Activated naive CD8-positive, alpha-beta T cell treated with anti-CD3 and anti-CD28 coated beads, Interleukin-2, amount 50 U/mL, for 24 hours (primary cell): Measurements from ENCODE around the gene PUS10.
A peak's percentile ranks its signal among the peaks of the same experiment; 100 is the strongest.

ENCODE experiments used
- ATAC-seq: fragments of 150-1000 bp; cut with Tn5 transposase; one replicate; pipeline ENCODE4 v1.10.0; 2021
- DNase-seq: peaks from one replicate; pipeline ENCODE4 v3.0.0; 2021
- H3K27ac Mint-ChIP-seq: one replicate; pipeline ENCODE4 v1.8.0; 2021; ENCODE audit warnings: mild to moderate bottlenecking, mixed read lengths
- H3K27me3 Mint-ChIP-seq: one replicate; pipeline ENCODE4 v1.8.0; 2021; ENCODE audit warnings: mixed read lengths
- H3K36me3 Mint-ChIP-seq: one replicate; pipeline ENCODE4 v1.8.0; 2021; ENCODE audit warnings: low read depth, mixed read lengths
- H3K4me1 Mint-ChIP-seq: one replicate; pipeline ENCODE4 v1.8.0; 2021; ENCODE audit warnings: mixed read lengths
- H3K4me3 Mint-ChIP-seq: one replicate; pipeline ENCODE4 v1.8.0; 2021; ENCODE audit warnings: mild to moderate bottlenecking, moderate library complexity, mixed read lengths
- H3K9me3 Mint-ChIP-seq: one replicate; pipeline ENCODE4 v1.8.0; 2021; ENCODE audit warnings: mixed read lengths

The PUS10 gene

GRCh38 chr2:60972889-60973656 is 45.0 kb downstream of the PUS10 start:
- H3K9me3 Mint-ChIP-seq = no peaks in the 10 kb centered on the region
- no peak for ATAC-seq

GRCh38 chr2:60966507-60967405 is 51.3 kb downstream of the PUS10 start:
- no peaks in the 10 kb centered on the region for H3K27me3 Mint-ChIP-seq
- DNase-seq (no peak), ATAC-seq (no peak)
- peak overlapping the region; percentile 6 for H3K4me3 Mint-ChIP-seq
- peaks cover 6% of the 10 kb centered on the region for H3K36me3 Mint-ChIP-seq
- H3K4me1 Mint-ChIP-seq = peaks cover 57% of the 10 kb centered on the region
- peak overlapping the region; percentile 39 for H3K27ac Mint-ChIP-seq
- no peaks in the 10 kb centered on the region for H3K9me3 Mint-ChIP-seq

More at GRCh38 chr2:60972889-60973656, 45.0 kb downstream of the PUS10 start:
- Mint-ChIP-seq H3K27me3 (no peaks in the 10 kb centered on the region), H3K4me3 (no peak overlapping the region), H3K27ac (no peak overlapping the region), H3K36me3 (peaks cover 2% of the 10 kb centered on the region), H3K4me1 (peaks cover 42% of the 10 kb centered on the region)
- no peak for DNase-seq

GRCh38 chr2:60965499-60965785 is 52.6 kb downstream of the PUS10 start:
- Mint-ChIP-seq H3K4me3 (no peak overlapping the region), H3K36me3 (peaks cover 6% of the 10 kb centered on the region), H3K27ac (peak overlapping the region; percentile 38), H3K4me1 (peaks cover 50% of the 10 kb centered on the region), H3K9me3 (no peaks in the 10 kb centered on the region), H3K27me3 (no peaks in the 10 kb centered on the region)
- DNase-seq (no peak), ATAC-seq (no peak)

GRCh38 chr2:60964651-60965498 is 53.2 kb downstream of the PUS10 start:
- ATAC-seq (no peak), DNase-seq (no peak)
- peaks cover 50% of the 10 kb centered on the region for H3K4me1 Mint-ChIP-seq
- no peaks in the 10 kb centered on the region for H3K9me3 Mint-ChIP-seq
- H3K27me3 Mint-ChIP-seq = no peaks in the 10 kb centered on the region
- peaks cover 6% of the 10 kb centered on the region for H3K36me3 Mint-ChIP-seq
- peak overlapping the region; percentile 38 for H3K27ac Mint-ChIP-seq
- no peak overlapping the region for H3K4me3 Mint-ChIP-seq

GRCh38 chr2:60963190-60963589 is 54.9 kb downstream of the PUS10 start:
- DNase-seq (no peak), ATAC-seq (no peak)
- Mint-ChIP-seq H3K9me3 (no peaks in the 10 kb centered on the region), H3K4me1 (peaks cover 42% of the 10 kb centered on the region), H3K27ac (no peak overlapping the region), H3K4me3 (no peak overlapping the region), H3K27me3 (no peaks in the 10 kb centered on the region), H3K36me3 (peaks cover 8% of the 10 kb centered on the region)

DNA sequence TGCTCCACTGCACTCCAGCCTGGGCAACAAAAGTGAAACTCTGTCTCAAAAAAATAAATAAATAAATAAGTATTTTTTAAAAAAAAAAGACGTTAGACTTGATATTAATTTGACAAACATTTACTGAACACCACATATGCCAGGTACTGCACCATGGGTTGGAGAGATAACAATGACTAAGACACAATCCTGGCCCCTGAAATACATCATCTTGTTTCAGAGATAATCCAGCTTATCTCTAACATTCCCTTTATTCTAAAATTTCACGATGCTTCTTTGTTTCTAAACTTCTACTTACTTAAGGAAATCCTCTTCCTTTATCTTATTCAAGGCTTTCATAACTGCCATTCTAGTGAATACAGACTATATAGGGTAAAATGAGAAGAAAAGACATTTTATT is 55.5 kb downstream of the PUS10 start:
- no peak for DNase-seq
- Mint-ChIP-seq H3K9me3 (no peaks in the 10 kb centered on the region), H3K4me3 (no peak overlapping the region), H3K4me1 (peaks cover 36% of the 10 kb centered on the region), H3K27me3 (no peaks in the 10 kb centered on the region), H3K36me3 (peaks cover 8% of the 10 kb centered on the region), H3K27ac (no peak overlapping the region)
- no peak for ATAC-seq

GRCh38 chr2:60961457-60961856 is 56.6 kb downstream of the PUS10 start:
- peaks cover 25% of the 10 kb centered on the region for H3K4me1 Mint-ChIP-seq
- no peak for ATAC-seq
- no peaks in the 10 kb centered on the region for H3K9me3 Mint-ChIP-seq
- no peaks in the 10 kb centered on the region for H3K27me3 Mint-ChIP-seq
- H3K27ac Mint-ChIP-seq = no peak overlapping the region
- H3K4me3 Mint-ChIP-seq = no peak overlapping the region
- peaks cover 8% of the 10 kb centered on the region for H3K36me3 Mint-ChIP-seq
- no peak for DNase-seq

- H3K27me3 Mint-ChIP-seq = no peaks in the 10 kb centered on the region
- no peak for DNase-seq
- no peak overlapping the region for H3K4me3 Mint-ChIP-seq
- no peak for ATAC-seq
- no peaks in the 10 kb centered on the region for H3K9me3 Mint-ChIP-seq
- peaks cover 19% of the 10 kb centered on the region for H3K4me1 Mint-ChIP-seq
- no peak overlapping the region for H3K27ac Mint-ChIP-seq
- peaks cover 8% of the 10 kb centered on the region for H3K36me3 Mint-ChIP-seq
These were observed 57.3 kb downstream of the PUS10 start for GRCh38 chr2:60960706-60961105.

DNA sequence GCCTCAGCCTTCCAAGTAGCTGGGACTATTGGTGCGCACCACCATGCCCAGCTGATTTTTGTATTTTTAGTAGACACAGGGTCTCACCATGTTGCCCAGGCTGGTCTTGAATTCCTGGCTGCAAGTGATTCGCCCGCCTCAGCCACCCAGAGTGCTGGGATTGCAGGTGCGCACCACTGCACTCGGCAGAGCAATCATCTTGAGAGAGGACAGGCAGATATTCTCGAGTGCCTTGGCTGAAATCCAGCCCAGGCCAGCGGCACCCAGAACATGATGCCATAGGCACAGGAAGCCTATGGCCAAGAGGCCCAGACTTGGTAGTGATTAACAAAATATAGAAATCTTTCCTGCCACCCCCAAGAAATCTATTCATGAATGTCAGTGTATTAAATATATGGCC is 58.6 kb downstream of the PUS10 start:
- H3K4me1 Mint-ChIP-seq = peaks cover 7% of the 10 kb centered on the region
- peaks cover 6% of the 10 kb centered on the region for H3K36me3 Mint-ChIP-seq
- ATAC-seq (no peak), DNase-seq (no peak)
- H3K4me3 Mint-ChIP-seq = no peak overlapping the region
- no peak overlapping the region for H3K27ac Mint-ChIP-seq
- no peaks in the 10 kb centered on the region for H3K27me3 Mint-ChIP-seq
- no peaks in the 10 kb centered on the region for H3K9me3 Mint-ChIP-seq

GRCh38 chr2:60958800-60959199 is 59.3 kb downstream of the PUS10 start:
- DNase-seq (no peak), ATAC-seq (no peak)
- H3K36me3 Mint-ChIP-seq = peaks cover 7% of the 10 kb centered on the region
- H3K27me3 Mint-ChIP-seq = no peaks in the 10 kb centered on the region
- peaks cover 6% of the 10 kb centered on the region for H3K4me1 Mint-ChIP-seq
- no peaks in the 10 kb centered on the region for H3K9me3 Mint-ChIP-seq
- H3K27ac Mint-ChIP-seq = no peak overlapping the region
- no peak overlapping the region for H3K4me3 Mint-ChIP-seq

DNA sequence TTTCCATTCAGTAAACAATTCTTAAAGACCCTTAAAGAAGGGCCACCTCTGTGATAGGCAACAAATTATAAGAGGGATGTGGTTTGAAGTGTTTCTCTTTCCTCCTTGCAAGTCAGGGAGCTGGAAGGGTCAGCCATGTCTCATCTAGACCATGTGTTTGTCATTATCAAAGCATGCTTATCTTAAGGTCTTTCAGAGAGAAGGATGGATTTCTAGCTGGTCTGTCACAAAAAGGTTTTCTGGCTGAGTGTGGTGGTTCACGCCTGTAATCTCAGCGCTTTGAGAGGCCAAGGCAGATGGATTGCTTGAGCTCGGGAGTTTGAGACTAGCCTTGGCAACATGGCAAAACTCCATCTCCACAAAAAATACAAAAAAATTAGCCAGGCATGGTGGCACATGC is 59.7 kb downstream of the PUS10 start:
- peaks cover 12% of the 10 kb centered on the region for H3K36me3 Mint-ChIP-seq
- H3K9me3 Mint-ChIP-seq = no peaks in the 10 kb centered on the region
- no peaks in the 10 kb centered on the region for H3K27me3 Mint-ChIP-seq
- DNase-seq (no peak), ATAC-seq (no peak)
- peaks cover 8% of the 10 kb centered on the region for H3K4me1 Mint-ChIP-seq
- no peak overlapping the region for H3K4me3 Mint-ChIP-seq
- H3K27ac Mint-ChIP-seq = no peak overlapping the region

DNA sequence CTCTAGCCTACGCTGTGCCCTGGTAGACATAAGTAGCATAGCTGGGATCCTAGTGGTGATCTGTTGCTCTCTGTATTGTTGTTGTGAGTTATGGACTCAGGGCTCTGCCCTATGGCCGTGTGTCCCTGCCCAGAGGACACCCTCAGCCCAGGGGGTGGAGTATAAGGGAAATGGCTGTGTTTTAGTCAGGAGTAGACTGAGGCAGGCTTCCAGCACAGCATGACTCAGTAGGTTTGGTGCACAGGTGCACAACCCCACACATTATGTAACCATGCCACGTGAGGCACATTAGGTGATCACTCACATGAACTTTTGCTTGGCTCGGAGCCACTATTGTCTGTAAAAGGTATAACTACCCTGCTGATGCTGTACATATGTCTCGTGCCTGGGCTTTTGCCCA is 60.4 kb downstream of the PUS10 start:
- H3K4me3 Mint-ChIP-seq = no peak overlapping the region
- H3K36me3 Mint-ChIP-seq = peaks cover 19% of the 10 kb centered on the region
- DNase-seq (no peak), ATAC-seq (no peak)
- no peak overlapping the region for H3K27ac Mint-ChIP-seq
- peaks cover 8% of the 10 kb centered on the region for H3K4me1 Mint-ChIP-seq
- no peaks in the 10 kb centered on the region for H3K9me3 Mint-ChIP-seq
- H3K27me3 Mint-ChIP-seq = no peaks in the 10 kb centered on the region

DNA sequence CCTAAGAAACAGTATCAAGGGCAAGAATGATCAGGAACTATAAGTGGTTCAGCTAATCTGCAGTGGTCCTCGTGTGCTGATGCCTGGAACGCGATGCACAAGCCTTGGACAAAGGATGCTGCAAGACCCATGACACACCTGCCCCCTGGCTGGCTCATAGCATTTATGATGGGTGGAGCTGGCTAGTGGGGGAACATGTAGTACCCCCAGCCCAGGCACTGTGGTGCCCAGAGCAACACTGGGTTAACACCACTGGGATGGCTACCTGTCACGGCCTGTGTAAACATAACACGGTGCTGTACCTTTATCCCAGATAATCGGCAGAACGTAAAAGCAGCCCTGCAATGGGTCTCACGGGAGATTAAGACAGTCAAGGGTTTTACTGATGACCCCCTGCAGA is 60.8 kb downstream of the PUS10 start:
- peaks cover 8% of the 10 kb centered on the region for H3K4me1 Mint-ChIP-seq
- no peaks in the 10 kb centered on the region for H3K9me3 Mint-ChIP-seq
- DNase-seq (no peak), ATAC-seq (no peak)
- H3K36me3 Mint-ChIP-seq = peaks cover 19% of the 10 kb centered on the region
- H3K4me3 Mint-ChIP-seq = no peak overlapping the region
- no peaks in the 10 kb centered on the region for H3K27me3 Mint-ChIP-seq
- no peak overlapping the region for H3K27ac Mint-ChIP-seq

GRCh38 chr2:60954139-60954538 is 63.9 kb downstream of the PUS10 start:
- H3K27me3 Mint-ChIP-seq = no peaks in the 10 kb centered on the region
- H3K36me3 Mint-ChIP-seq = peaks cover 28% of the 10 kb centered on the region
- peaks cover 20% of the 10 kb centered on the region for H3K4me1 Mint-ChIP-seq
- H3K4me3 Mint-ChIP-seq = no peak overlapping the region
- peak; percentile 71 for ATAC-seq
- no peak overlapping the region for H3K27ac Mint-ChIP-seq
- DNase-seq = no peak
- H3K9me3 Mint-ChIP-seq = no peaks in the 10 kb centered on the region
